GM23338 (cell line): Measurements from ENCODE around the gene MLPH. TPM values are rescaled to one million over a fixed set of nuclear protein-coding genes. Genes with fewer than 3 reads are reported as not detected.

Experiments used
- ATAC-seq: fragments of 200-7000 bp; cut with Tn5 transposase; 3 replicates; pipeline ENCODE4 v1.9.1; 2020
- DNase-seq: peaks from one replicate; pipeline ENCODE4 v3.0.0-alpha.2; 2015; ENCODE audit warnings: low spot score
- H2AFZ ChIP-seq: fragments of 200-600 bp; sonication (generic); 2 replicates; pipeline ENCODE4 v1.8.0; 2016; ENCODE audit warnings: antibody characterized with exemption, mild to moderate bottlenecking, moderate library complexity
- H3F3A ChIP-seq: fragments of 200-600 bp; sonication (generic); replicated peaks from 2 replicates; pipeline ENCODE4 v1.8.0; 2017; ENCODE audit warnings: antibody characterized with exemption, mixed run types, low read depth
- H3K27ac ChIP-seq: fragments of 200-600 bp; sonication (generic); 2 replicates; pipeline ENCODE4 v1.6.1; 2016; ENCODE audit warnings: low read depth
- H3K27me3 ChIP-seq: fragments of 200-600 bp; sonication (generic); 2 replicates; pipeline ENCODE4 v1.8.0; 2016; ENCODE audit warnings: mild to moderate bottlenecking, mixed run types, moderate library complexity; ENCODE audit not compliant: insufficient read depth
- H3K36me3 ChIP-seq: fragments of 200-600 bp; sonication (generic); 2 replicates; pipeline ENCODE4 v1.8.0; 2016; ENCODE audit warnings: mild to moderate bottlenecking; ENCODE audit not compliant: insufficient read depth
- H3K4me1 ChIP-seq: fragments of 200-600 bp; sonication (generic); 2 replicates; pipeline ENCODE4 v1.8.0; 2016; ENCODE audit warnings: mild to moderate bottlenecking, moderate library complexity; ENCODE audit not compliant: insufficient read depth
- H3K4me2 ChIP-seq: fragments of 200-600 bp; sonication (generic); 2 replicates; pipeline ENCODE4 v1.7.1; 2017; ENCODE audit warnings: mixed run types
- H3K4me3 ChIP-seq: fragments of 200-600 bp; sonication (generic); 2 replicates; pipeline ENCODE4 v1.6.1; 2016; ENCODE audit warnings: mixed run types
- H3K79me2 ChIP-seq: fragments of 200-600 bp; sonication (generic); replicated peaks from 2 replicates; pipeline ENCODE4 v1.8.0; 2017; ENCODE audit warnings: mild to moderate bottlenecking; ENCODE audit not compliant: insufficient read depth
- H3K9me2 ChIP-seq: fragments of 200-600 bp; sonication (generic); 2 replicates; pipeline ENCODE4 v1.8.0; 2017; ENCODE audit not compliant: insufficient read depth
- H4K20me1 ChIP-seq: fragments of 200-600 bp; sonication (generic); replicated peaks from 2 replicates; pipeline ENCODE4 v1.8.0; 2017; ENCODE audit warnings: mild to moderate bottlenecking; ENCODE audit not compliant: insufficient read depth
- H3K27ac Mint-ChIP-seq: 2 replicates; pipeline ENCODE4 v1.8.0; 2020; ENCODE audit warnings: inconsistent platforms, mild to moderate bottlenecking, moderate library complexity, mixed read lengths
- H3K27me3 Mint-ChIP-seq: 3 replicates; pipeline ENCODE4 v1.8.0; 2022; ENCODE audit warnings: low read depth, mild to moderate bottlenecking, moderate library complexity, mixed read lengths, inconsistent platforms; ENCODE audit not compliant: insufficient read depth, poor library complexity
- H3K36me3 Mint-ChIP-seq: 3 replicates; pipeline ENCODE4 v1.8.0; 2021; ENCODE audit warnings: low read depth, mild to moderate bottlenecking, inconsistent platforms, moderate library complexity, mixed read lengths
- H3K4me1 Mint-ChIP-seq: 3 replicates; pipeline ENCODE4 v1.8.0; 2020; ENCODE audit warnings: mild to moderate bottlenecking, inconsistent platforms, mixed read lengths
- H3K4me3 Mint-ChIP-seq: 3 replicates; pipeline ENCODE4 v1.8.0; 2021; ENCODE audit warnings: moderate library complexity, mild to moderate bottlenecking, inconsistent platforms, mixed read lengths
- H3K9me3 Mint-ChIP-seq: 3 replicates; pipeline ENCODE4 v1.8.0; 2020; ENCODE audit warnings: moderate library complexity, mild to moderate bottlenecking, inconsistent platforms, mixed read lengths
- CREB1 ChIP-seq: fragments of 250-450 bp; sonication (Bioruptor Pico); IDR thresholded peaks from 2 replicates; pipeline ENCODE4 v1.5.0; 2020; ENCODE audit warnings: low read depth, mild to moderate bottlenecking, moderate library complexity
- CTCF ChIP-seq, 2 experiments: fragments of 200-600 bp in 1 of 2; sonication (generic) in 1 of 2; conservative IDR thresholded peaks; 2 replicates each; pipeline versions ENCODE4 v1.5.1 to v1.6.1; 2016 to 2017; ENCODE audit warnings: antibody characterized with exemption in 2 of 2, low read depth in 2 of 2, mild to moderate bottlenecking in 2 of 2, moderate library complexity in 1 of 2
- ETS1 ChIP-seq: IDR thresholded peaks from 2 replicates; pipeline ENCODE4 v1.6.1; 2016; ENCODE audit warnings: antibody characterized with exemption
- EZH2 ChIP-seq: fragments of 200-600 bp; sonication (generic); IDR thresholded peaks from one replicate; pipeline ENCODE4 v1.8.0; 2017; ENCODE audit warnings: antibody characterized with exemption, mild to moderate bottlenecking, low read depth; ENCODE audit not compliant: unreplicated experiment
- EZH2phosphoT487 ChIP-seq: fragments of 200-600 bp; sonication (generic); IDR thresholded peaks from one replicate; pipeline ENCODE4 v1.8.1; 2018; ENCODE audit warnings: antibody characterized with exemption; ENCODE audit not compliant: unreplicated experiment
- JUNB ChIP-seq: IDR thresholded peaks from one replicate; pipeline ENCODE4 v1.6.1; 2016; ENCODE audit warnings: antibody characterized with exemption; ENCODE audit not compliant: unreplicated experiment
- POLR2AphosphoS5 ChIP-seq: IDR thresholded peaks from 2 replicates; pipeline ENCODE4 v1.6.1; 2016; ENCODE audit warnings: antibody characterized with exemption, low read depth
- STAT1 ChIP-seq: IDR thresholded peaks from one replicate; pipeline ENCODE4 v1.6.1; 2016; ENCODE audit warnings: antibody characterized with exemption; ENCODE audit not compliant: unreplicated experiment
- ZNF331 ChIP-seq: fragments of 250-450 bp; sonication (Bioruptor Pico); IDR thresholded peaks from 2 replicates; pipeline ENCODE4 v1.5.0; 2020; ENCODE audit warnings: low read depth, mild to moderate bottlenecking, moderate library complexity
- ZNF462 ChIP-seq: fragments of 250-450 bp; sonication (Bioruptor Pico); IDR thresholded peaks from 2 replicates; pipeline ENCODE4 v1.5.0; 2020; ENCODE audit warnings: mild to moderate bottlenecking, moderate library complexity
- polyA plus RNA-seq: library from polyadenylated mRNA; unstranded; fragments of >200 nt; fragmentation: Nextera tagmentation; extraction: Ambion mirVana; gene quantifications from 2 replicates; pipeline ENCODE4 v1.2.1, GENCODE V29; 2016
- total RNA-seq: library from RNA; depleted of rRNA; stranded (reverse); fragments of >200 nt; shearing (Covaris generic); gene quantifications from 2 replicates; pipeline ENCODE4 v1.2.3, GENCODE V29; 2014

The MLPH gene
- total and polyA plus RNA-seq, 2 experiments from 2014 or later, result 13.6 to 16.5 TPM

GRCh38 chr2:237539681-237540080, 52.6 kb downstream of the MLPH start (continued):
- TF ChIP-seq ZNF462 (CRISPR knock-in tag) (no peak), ETS1 (no peak), CTCF (conservative IDR thresholded peaks at IDR 0.05; ENCODE audit: low read depth in 2 of 2) (no peak), CREB1 (no peak), EZH2 (no peak)

- DNase-seq (no peak), ATAC-seq (no peak)
- H3K9me3 Mint-ChIP-seq, result peaks cover 3% of the 10 kb centered on the region; the same call in 1 of the 3 replicates
- no peak overlapping the region for H3K27ac ChIP-seq
- no peak overlapping the region for H2AFZ ChIP-seq
- H3K27me3 ChIP-seq, result no peaks in the 10 kb centered on the region
- no peak overlapping the region for H3K4me3 ChIP-seq
- no peaks in the 10 kb centered on the region for H3F3A ChIP-seq
- H3K79me2 ChIP-seq, result no peaks in the 10 kb centered on the region
- no peak overlapping the region for H3K4me2 ChIP-seq
- no peaks in the 10 kb centered on the region for H4K20me1 ChIP-seq
- no peak overlapping the region for H3K4me3 Mint-ChIP-seq
- peaks cover 5% of the 10 kb centered on the region for H3K27me3 Mint-ChIP-seq
- no peaks in the 10 kb centered on the region for H3K4me1 ChIP-seq
- peaks cover 7% of the 10 kb centered on the region for H3K4me1 Mint-ChIP-seq
- H3K27ac Mint-ChIP-seq, result no peak overlapping the region
- H3K36me3 ChIP-seq, result no peaks in the 10 kb centered on the region
- no peaks in the 10 kb centered on the region; the same call in 1 of the 3 replicates for H3K36me3 Mint-ChIP-seq
- no peaks in the 10 kb centered on the region for H3K9me2 ChIP-seq
- no peak for TF ChIP-seq ZNF331 (CRISPR knock-in tag)
- TF ChIP-seq ETS1, result no peak
- TF ChIP-seq JUNB, result no peak
- no peak for TF ChIP-seq EZH2phosphoT487
- no peak for TF ChIP-seq EZH2
- TF ChIP-seq STAT1, result no peak
- no peak for TF ChIP-seq POLR2AphosphoS5
Observed at GRCh38 chr2:237540223-237540775, 53.2 kb downstream of the MLPH start.
